RWPE2 (cell line): ENCODE results near the gene HOXC10.
A peak's percentile ranks its signal among the peaks of the same experiment; 100 is the strongest.

Experiments used
- ATAC-seq: fragments of 200-7000 bp; cut with Tn5 transposase; 3 replicates; pipeline ENCODE4 v1.9.1; 2021; ENCODE audit warnings: low read depth
- DNase-seq: peaks from one replicate; pipeline ENCODE4 v3.0.0-alpha.2; 2020; ENCODE audit warnings: low spot score
- H3K27ac ChIP-seq: fragments of 450-650 bp; 2 replicates; pipeline ENCODE4 v1.5.1; 2017; ENCODE audit warnings: mild to moderate bottlenecking; ENCODE audit not compliant: poor library complexity, severe bottlenecking
- H3K27me3 ChIP-seq: fragments of 250-450 bp; sonication (Bioruptor Pico); 2 replicates; pipeline ENCODE4 v1.5.1; 2021; ENCODE audit warnings: mild to moderate bottlenecking, moderate library complexity; ENCODE audit not compliant: insufficient read depth, poor library complexity, severe bottlenecking
- H3K36me3 ChIP-seq: fragments of 250-450 bp; sonication (Bioruptor Pico); 2 replicates; pipeline ENCODE4 v1.5.1; 2020; ENCODE audit warnings: low read depth, mild to moderate bottlenecking, moderate library complexity
- H3K4me1 ChIP-seq: fragments of 250-450 bp; sonication (Bioruptor Pico); 2 replicates; pipeline ENCODE4 v1.5.1; 2021; ENCODE audit warnings: mild to moderate bottlenecking, moderate library complexity; ENCODE audit not compliant: insufficient read depth, poor library complexity, severe bottlenecking
- H3K4me3 ChIP-seq: fragments of 250-450 bp; sonication (Bioruptor Pico); 2 replicates; pipeline ENCODE4 v1.5.1; 2021; ENCODE audit warnings: mild to moderate bottlenecking, moderate library complexity; ENCODE audit not compliant: severe bottlenecking
- H3K9me3 ChIP-seq: fragments of 250-450 bp; sonication (Bioruptor Pico); 2 replicates; pipeline ENCODE4 v1.5.1; 2021; ENCODE audit warnings: mild to moderate bottlenecking, moderate library complexity; ENCODE audit not compliant: severe bottlenecking
- CTCF ChIP-seq: fragments of 450-650 bp; IDR thresholded peaks from one replicate; pipeline ENCODE4 v1.5.1; 2017; ENCODE audit warnings: mild to moderate bottlenecking, moderate library complexity; ENCODE audit not compliant: poor library complexity, severe bottlenecking

HOXC10 gene

GRCh38 chr12:53938326-53939140 is 46.4 kb upstream of the HOXC10 start, which contains the start of gene HOXC13:
Gene HOXC13 (plus strand): TSS chr12:53938831. CDS start chr12:53938907, 76 bp downstream.
- H3K4me1 ChIP-seq = no peaks in the 10 kb centered on the region
- H3K36me3 ChIP-seq = no peaks in the 10 kb centered on the region
- no peak for TF ChIP-seq CTCF
- H3K27me3 ChIP-seq = peaks cover 71% of the 10 kb centered on the region
- H3K4me3 ChIP-seq = peak within 1 kb of the TSS; percentile 43
- ATAC-seq (peak; percentile 79), DNase-seq (peak; percentile 98)
- H3K9me3 ChIP-seq = no peaks in the 10 kb centered on the region
- peak within 1 kb of the TSS; percentile 25 for H3K27ac ChIP-seq

- peak; percentile 66 for ATAC-seq
- no peak for DNase-seq
- Histone ChIP-seq H3K27me3 (peaks cover 71% of the 10 kb centered on the region), H3K9me3 (no peaks in the 10 kb centered on the region), H3K4me3 (peak overlapping the region; percentile 43), H3K27ac (peak overlapping the region; percentile 25), H3K36me3 (no peaks in the 10 kb centered on the region), H3K4me1 (no peaks in the 10 kb centered on the region)
- no peak for TF ChIP-seq CTCF
Measured at GRCh38 chr12:53939141-53940108, 45.5 kb upstream of the HOXC10 start.

GRCh38 chr12:53940443-53941014 is 44.4 kb upstream of the HOXC10 start:
- Histone ChIP-seq H3K9me3 (no peaks in the 10 kb centered on the region), H3K4me1 (no peaks in the 10 kb centered on the region), H3K36me3 (no peaks in the 10 kb centered on the region), H3K4me3 (peak overlapping the region; percentile 43), H3K27me3 (peaks cover 71% of the 10 kb centered on the region), H3K27ac (no peak overlapping the region)
- TF ChIP-seq CTCF = no peak
- ATAC-seq = no peak
- no peak for DNase-seq

DNA sequence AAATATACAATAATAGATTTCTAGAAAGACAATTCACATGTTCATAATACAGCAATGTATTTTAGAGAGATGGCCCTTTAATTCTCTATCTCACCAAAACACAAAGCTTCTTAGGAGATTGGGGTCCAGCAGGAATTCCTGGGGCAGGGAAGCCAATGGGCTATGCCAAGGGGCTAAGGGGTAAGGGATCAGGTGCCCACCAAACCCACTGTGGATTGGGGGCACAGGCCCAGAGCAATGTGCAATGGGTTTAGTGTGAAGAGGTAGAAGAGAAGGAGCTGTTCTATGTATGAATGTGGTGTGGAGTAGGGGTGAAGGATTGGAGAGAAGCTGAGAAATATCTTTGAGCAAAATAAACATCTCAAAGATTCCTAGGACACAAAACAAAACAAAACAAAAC is 43.8 kb upstream of the HOXC10 start:
- no peaks in the 10 kb centered on the region for H3K36me3 ChIP-seq
- H3K9me3 ChIP-seq = no peaks in the 10 kb centered on the region
- TF ChIP-seq CTCF = no peak
- no peak overlapping the region for H3K27ac ChIP-seq
- peaks cover 68% of the 10 kb centered on the region for H3K27me3 ChIP-seq
- ATAC-seq (no peak), DNase-seq (no peak)
- H3K4me1 ChIP-seq = no peaks in the 10 kb centered on the region
- H3K4me3 ChIP-seq = no peak overlapping the region
